GM23338 (cell line): ENCODE measurements around the gene NFATC1. TPM values are rescaled to one million over a fixed set of nuclear protein-coding genes. Genes with fewer than 3 reads are reported as not detected.

Experiments
- ATAC-seq: fragments of 200-7000 bp; cut with Tn5 transposase; 3 replicates; pipeline ENCODE4 v1.9.1; 2020
- DNase-seq: peaks from one replicate; pipeline ENCODE4 v3.0.0-alpha.2; 2015; ENCODE audit warnings: low spot score
- H2AFZ ChIP-seq: fragments of 200-600 bp; sonication (generic); 2 replicates; pipeline ENCODE4 v1.8.0; 2016; ENCODE audit warnings: antibody characterized with exemption, mild to moderate bottlenecking, moderate library complexity
- H3F3A ChIP-seq: fragments of 200-600 bp; sonication (generic); replicated peaks from 2 replicates; pipeline ENCODE4 v1.8.0; 2017; ENCODE audit warnings: antibody characterized with exemption, mixed run types, low read depth
- H3K27ac ChIP-seq: fragments of 200-600 bp; sonication (generic); 2 replicates; pipeline ENCODE4 v1.6.1; 2016; ENCODE audit warnings: low read depth
- H3K27me3 ChIP-seq: fragments of 200-600 bp; sonication (generic); 2 replicates; pipeline ENCODE4 v1.8.0; 2016; ENCODE audit warnings: mild to moderate bottlenecking, mixed run types, moderate library complexity; ENCODE audit not compliant: insufficient read depth
- H3K36me3 ChIP-seq: fragments of 200-600 bp; sonication (generic); 2 replicates; pipeline ENCODE4 v1.8.0; 2016; ENCODE audit warnings: mild to moderate bottlenecking; ENCODE audit not compliant: insufficient read depth
- H3K4me1 ChIP-seq: fragments of 200-600 bp; sonication (generic); 2 replicates; pipeline ENCODE4 v1.8.0; 2016; ENCODE audit warnings: mild to moderate bottlenecking, moderate library complexity; ENCODE audit not compliant: insufficient read depth
- H3K4me2 ChIP-seq: fragments of 200-600 bp; sonication (generic); 2 replicates; pipeline ENCODE4 v1.7.1; 2017; ENCODE audit warnings: mixed run types
- H3K4me3 ChIP-seq: fragments of 200-600 bp; sonication (generic); 2 replicates; pipeline ENCODE4 v1.6.1; 2016; ENCODE audit warnings: mixed run types
- H3K79me2 ChIP-seq: fragments of 200-600 bp; sonication (generic); replicated peaks from 2 replicates; pipeline ENCODE4 v1.8.0; 2017; ENCODE audit warnings: mild to moderate bottlenecking; ENCODE audit not compliant: insufficient read depth
- H3K9me2 ChIP-seq: fragments of 200-600 bp; sonication (generic); 2 replicates; pipeline ENCODE4 v1.8.0; 2017; ENCODE audit not compliant: insufficient read depth
- H4K20me1 ChIP-seq: fragments of 200-600 bp; sonication (generic); replicated peaks from 2 replicates; pipeline ENCODE4 v1.8.0; 2017; ENCODE audit warnings: mild to moderate bottlenecking; ENCODE audit not compliant: insufficient read depth
- H3K27ac Mint-ChIP-seq: 2 replicates; pipeline ENCODE4 v1.8.0; 2020; ENCODE audit warnings: inconsistent platforms, mild to moderate bottlenecking, moderate library complexity, mixed read lengths
- H3K27me3 Mint-ChIP-seq: 3 replicates; pipeline ENCODE4 v1.8.0; 2022; ENCODE audit warnings: low read depth, mild to moderate bottlenecking, moderate library complexity, mixed read lengths, inconsistent platforms; ENCODE audit not compliant: insufficient read depth, poor library complexity
- H3K36me3 Mint-ChIP-seq: 3 replicates; pipeline ENCODE4 v1.8.0; 2021; ENCODE audit warnings: low read depth, mild to moderate bottlenecking, inconsistent platforms, moderate library complexity, mixed read lengths
- H3K4me1 Mint-ChIP-seq: 3 replicates; pipeline ENCODE4 v1.8.0; 2020; ENCODE audit warnings: mild to moderate bottlenecking, inconsistent platforms, mixed read lengths
- H3K4me3 Mint-ChIP-seq: 3 replicates; pipeline ENCODE4 v1.8.0; 2021; ENCODE audit warnings: moderate library complexity, mild to moderate bottlenecking, inconsistent platforms, mixed read lengths
- H3K9me3 Mint-ChIP-seq: 3 replicates; pipeline ENCODE4 v1.8.0; 2020; ENCODE audit warnings: moderate library complexity, mild to moderate bottlenecking, inconsistent platforms, mixed read lengths
- CREB1 ChIP-seq: fragments of 250-450 bp; sonication (Bioruptor Pico); IDR thresholded peaks from 2 replicates; pipeline ENCODE4 v1.5.0; 2020; ENCODE audit warnings: low read depth, mild to moderate bottlenecking, moderate library complexity
- CTCF ChIP-seq, 2 experiments: fragments of 200-600 bp in 1 of 2; sonication (generic) in 1 of 2; conservative IDR thresholded peaks; 2 replicates each; pipeline versions ENCODE4 v1.5.1 to v1.6.1; 2016 to 2017; ENCODE audit warnings: antibody characterized with exemption in 2 of 2, low read depth in 2 of 2, mild to moderate bottlenecking in 2 of 2, moderate library complexity in 1 of 2
- ETS1 ChIP-seq: IDR thresholded peaks from 2 replicates; pipeline ENCODE4 v1.6.1; 2016; ENCODE audit warnings: antibody characterized with exemption
- EZH2 ChIP-seq: fragments of 200-600 bp; sonication (generic); IDR thresholded peaks from one replicate; pipeline ENCODE4 v1.8.0; 2017; ENCODE audit warnings: antibody characterized with exemption, mild to moderate bottlenecking, low read depth; ENCODE audit not compliant: unreplicated experiment
- JUNB ChIP-seq: IDR thresholded peaks from one replicate; pipeline ENCODE4 v1.6.1; 2016; ENCODE audit warnings: antibody characterized with exemption; ENCODE audit not compliant: unreplicated experiment
- POLR2AphosphoS5 ChIP-seq: IDR thresholded peaks from 2 replicates; pipeline ENCODE4 v1.6.1; 2016; ENCODE audit warnings: antibody characterized with exemption, low read depth
- REST ChIP-seq: IDR thresholded peaks from one replicate; pipeline ENCODE4 v1.6.1; 2018; ENCODE audit warnings: antibody characterized with exemption; ENCODE audit not compliant: unreplicated experiment
- STAT1 ChIP-seq: IDR thresholded peaks from one replicate; pipeline ENCODE4 v1.6.1; 2016; ENCODE audit warnings: antibody characterized with exemption; ENCODE audit not compliant: unreplicated experiment
- ZNF462 ChIP-seq: fragments of 250-450 bp; sonication (Bioruptor Pico); IDR thresholded peaks from 2 replicates; pipeline ENCODE4 v1.5.0; 2020; ENCODE audit warnings: mild to moderate bottlenecking, moderate library complexity
- polyA plus RNA-seq: library from polyadenylated mRNA; unstranded; fragments of >200 nt; fragmentation: Nextera tagmentation; extraction: Ambion mirVana; gene quantifications from 2 replicates; pipeline ENCODE4 v1.2.1, GENCODE V29; 2016
- total RNA-seq: library from RNA; depleted of rRNA; stranded (reverse); fragments of >200 nt; shearing (Covaris generic); gene quantifications from 2 replicates; pipeline ENCODE4 v1.2.3, GENCODE V29; 2014

NFATC1 gene
- total and polyA plus RNA-seq, 2 experiments from 2014 or later: 3.9 to 6.4 TPM

- H3F3A ChIP-seq: no peaks in the 10 kb centered on the region
- no peak for DNase-seq
These were observed 177.2 kb downstream of the NFATC1 start for GRCh38 chr18:79572848-79573451.

More at GRCh38 chr18:79572848-79573451, 177.2 kb downstream of the NFATC1 start:
- H3K27ac Mint-ChIP-seq: no peak overlapping the region
- no peaks in the 10 kb centered on the region for H3K27me3 ChIP-seq
- H2AFZ ChIP-seq: no peak overlapping the region
- H3K4me1 Mint-ChIP-seq: peaks cover 11% of the 10 kb centered on the region
- H3K9me3 Mint-ChIP-seq: peaks cover 22% of the 10 kb centered on the region
- H3K4me3 ChIP-seq: no peak overlapping the region
- H3K4me1 ChIP-seq: no peaks in the 10 kb centered on the region; the same call in 1 of the 2 replicates
- peaks cover 5% of the 10 kb centered on the region; the same call in 1 of the 3 replicates for H3K36me3 Mint-ChIP-seq
- no peak for ATAC-seq
- H3K9me2 ChIP-seq: no peaks in the 10 kb centered on the region
- no peak overlapping the region for H3K27ac ChIP-seq
- TF ChIP-seq CTCF (conservative IDR thresholded peaks at IDR 0.05; ENCODE audit: low read depth in 2 of 2): no peak
- no peak for TF ChIP-seq EZH2
- TF ChIP-seq ETS1: no peak
- no peak for TF ChIP-seq ZNF462 (CRISPR knock-in tag)
- no peak for TF ChIP-seq STAT1
- TF ChIP-seq POLR2AphosphoS5: no peak
- no peak for TF ChIP-seq CREB1 (CRISPR knock-in tag)
- TF ChIP-seq JUNB: no peak
- TF ChIP-seq REST: no peak
- H3K27me3 Mint-ChIP-seq: peaks cover 2% of the 10 kb centered on the region
- H3K36me3 ChIP-seq: no peaks in the 10 kb centered on the region
- H3K79me2 ChIP-seq: no peaks in the 10 kb centered on the region
- no peak overlapping the region for H3K4me2 ChIP-seq
- no peaks in the 10 kb centered on the region for H4K20me1 ChIP-seq
- H3K4me3 Mint-ChIP-seq: no peak overlapping the region
